Measurements from ENCODE around the gene MAT2B. TPM values are rescaled to one million over a fixed set of nuclear protein-coding genes. Genes with fewer than 3 reads are reported as not detected.

Gene MAT2B
- total RNA-seq, 1 donor from 2014 or later, result 105 TPM

- Mint-ChIP-seq H3K4me1 (peaks cover 8% of the 10 kb centered on the region), H3K27me3 (no peaks in the 10 kb centered on the region), H3K27ac (no peak overlapping the region), H3K4me3 (no peak overlapping the region), H3K36me3 (ENCODE audit: low read depth) (peaks cover 53% of the 10 kb centered on the region), H3K9me3 (no peaks in the 10 kb centered on the region)
- no peak for DNase-seq
- intact Hi-C loops (cut with micrococcal nuclease), result no loop called here
Measured at GRCh38 chr5:163478982-163479271, 26.5 kb upstream of the MAT2B start.

- H3K4me1 Mint-ChIP-seq, result peaks cover 4% of the 10 kb centered on the region
- DNase-seq, result peak; percentile 73
- peaks cover 36% of the 10 kb centered on the region for H3K36me3 Mint-ChIP-seq (ENCODE audit: low read depth)
- peak overlapping the region; percentile 2 for H3K27ac Mint-ChIP-seq
- no peaks in the 10 kb centered on the region for H3K27me3 Mint-ChIP-seq
- H3K9me3 Mint-ChIP-seq, result no peaks in the 10 kb centered on the region
- H3K4me3 Mint-ChIP-seq, result no peak overlapping the region
- intact Hi-C loops (cut with micrococcal nuclease), result no loop called here
Measured at GRCh38 chr5:163489055-163489744, 16.2 kb upstream of the MAT2B start.

- intact Hi-C loops (cut with micrococcal nuclease), result no loop called here
Measured at GRCh38 chr5:163489745-163490075, 15.7 kb upstream of the MAT2B start.

GRCh38 chr5:163496286-163496685, 9.1 kb upstream of the MAT2B start:
- no peaks in the 10 kb centered on the region for H3K27me3 Mint-ChIP-seq
- no peaks in the 10 kb centered on the region for H3K4me1 Mint-ChIP-seq
- peaks cover 7% of the 10 kb centered on the region for H3K36me3 Mint-ChIP-seq (ENCODE audit: low read depth)
- H3K9me3 Mint-ChIP-seq, result peaks cover 4% of the 10 kb centered on the region
- no peak for DNase-seq
- intact Hi-C loops (cut with micrococcal nuclease), result no loop called here
- H3K4me3 Mint-ChIP-seq, result no peak overlapping the region
- H3K27ac Mint-ChIP-seq, result no peak overlapping the region

More at GRCh38 chr5:163489745-163490075, 15.7 kb upstream of the MAT2B start:
- H3K9me3 Mint-ChIP-seq, result no peaks in the 10 kb centered on the region
- no peak overlapping the region for H3K27ac Mint-ChIP-seq
- H3K27me3 Mint-ChIP-seq, result no peaks in the 10 kb centered on the region
- no peak overlapping the region for H3K4me3 Mint-ChIP-seq
- no peak for DNase-seq
- peaks cover 34% of the 10 kb centered on the region for H3K36me3 Mint-ChIP-seq (ENCODE audit: low read depth)
- H3K4me1 Mint-ChIP-seq, result peaks cover 2% of the 10 kb centered on the region

GRCh38 chr5:163497315-163497714, 8.1 kb upstream of the MAT2B start:
- intact Hi-C loops (cut with micrococcal nuclease), result no loop called here
- H3K27ac Mint-ChIP-seq, result no peak overlapping the region
- H3K4me1 Mint-ChIP-seq, result no peaks in the 10 kb centered on the region
- no peak for DNase-seq
- peaks cover 4% of the 10 kb centered on the region for H3K9me3 Mint-ChIP-seq
- peaks cover 2% of the 10 kb centered on the region for H3K36me3 Mint-ChIP-seq (ENCODE audit: low read depth)
- H3K27me3 Mint-ChIP-seq, result no peaks in the 10 kb centered on the region
- H3K4me3 Mint-ChIP-seq, result no peak overlapping the region

GRCh38 chr5:163498886-163499285, 6.5 kb upstream of the MAT2B start:
- Mint-ChIP-seq H3K4me3 (no peak overlapping the region), H3K9me3 (peaks cover 4% of the 10 kb centered on the region), H3K27me3 (no peaks in the 10 kb centered on the region), H3K36me3 (ENCODE audit: low read depth) (no peaks in the 10 kb centered on the region), H3K4me1 (peaks cover 8% of the 10 kb centered on the region), H3K27ac (no peak overlapping the region)
- intact Hi-C loops (cut with micrococcal nuclease), result no loop called here
- DNase-seq, result no peak

- no peak for DNase-seq
- Mint-ChIP-seq H3K27me3 (peaks cover 2% of the 10 kb centered on the region), H3K9me3 (no peaks in the 10 kb centered on the region), H3K36me3 (ENCODE audit: low read depth) (peaks cover 12% of the 10 kb centered on the region), H3K4me1 (peaks cover 22% of the 10 kb centered on the region), H3K4me3 (peak overlapping the region; percentile 93), H3K27ac (peak overlapping the region; percentile 91)
- intact Hi-C loops (cut with micrococcal nuclease), result loop anchor here (2.0 to 5.0 kb wide), 2 partner anchors 26 to 190 kb away; no protein-coding TSS in a partner anchor
Measured at GRCh38 chr5:163502521-163502920, 2.9 kb upstream of the MAT2B start.

GRCh38 chr5:163503106-163504078, 2.0 kb upstream of the MAT2B start:
- peaks cover 15% of the 10 kb centered on the region for H3K36me3 Mint-ChIP-seq (ENCODE audit: low read depth)
- DNase-seq, result peak; percentile 83
- H3K4me3 Mint-ChIP-seq, result peak overlapping the region; percentile 93
- peak overlapping the region; percentile 97 for H3K27ac Mint-ChIP-seq
- H3K27me3 Mint-ChIP-seq, result peaks cover 2% of the 10 kb centered on the region
- H3K9me3 Mint-ChIP-seq, result no peaks in the 10 kb centered on the region
- peaks cover 31% of the 10 kb centered on the region for H3K4me1 Mint-ChIP-seq
- intact Hi-C loops (cut with micrococcal nuclease), result loop anchor here (2.0 to 5.0 kb wide), 2 partner anchors 27 to 191 kb away; no protein-coding TSS in a partner anchor

- H3K36me3 Mint-ChIP-seq (ENCODE audit: low read depth), result peaks cover 20% of the 10 kb centered on the region
- H3K4me1 Mint-ChIP-seq, result peaks cover 37% of the 10 kb centered on the region
- peak; percentile 80 for DNase-seq
- peak overlapping the region; percentile 93 for H3K4me3 Mint-ChIP-seq
- intact Hi-C loops (cut with micrococcal nuclease), result loop anchor here (5.0 kb wide), 1 partner anchor 192 kb away; no protein-coding TSS in a partner anchor
- H3K27ac Mint-ChIP-seq, result peak overlapping the region; percentile 97
- H3K9me3 Mint-ChIP-seq, result no peaks in the 10 kb centered on the region
- peaks cover 2% of the 10 kb centered on the region for H3K27me3 Mint-ChIP-seq
Measured at GRCh38 chr5:163504079-163504931, 1.1 kb upstream of the MAT2B start.

GRCh38 chr5:163505049-163505367, 411 bp upstream of the MAT2B start:
- intact Hi-C loops (cut with micrococcal nuclease), result loop anchor here (1.0 kb wide), 2 partner anchors 45 to 68 kb away; partner anchors contain the start of genes CCNG1, HMMR and NUDCD2
- DNase-seq, result no peak
- H3K4me3 Mint-ChIP-seq, result peak overlapping the region; percentile 93
- H3K9me3 Mint-ChIP-seq, result no peaks in the 10 kb centered on the region
- peak overlapping the region; percentile 97 for H3K27ac Mint-ChIP-seq
- H3K27me3 Mint-ChIP-seq, result peaks cover 2% of the 10 kb centered on the region
- peaks cover 20% of the 10 kb centered on the region for H3K36me3 Mint-ChIP-seq (ENCODE audit: low read depth)
- peaks cover 42% of the 10 kb centered on the region for H3K4me1 Mint-ChIP-seq

- intact Hi-C loops (cut with micrococcal nuclease), result loop anchor here (2.0 kb wide), 1 partner anchor 61 kb away; no protein-coding TSS in a partner anchor
- Mint-ChIP-seq H3K9me3 (no peaks in the 10 kb centered on the region), H3K36me3 (ENCODE audit: low read depth) (peaks cover 21% of the 10 kb centered on the region), H3K27ac (peak overlapping the region; percentile 97), H3K4me1 (peaks cover 47% of the 10 kb centered on the region), H3K27me3 (peaks cover 2% of the 10 kb centered on the region), H3K4me3 (peak overlapping the region; percentile 93)
- peak; percentile 74 for DNase-seq
Measured at GRCh38 chr5:163506095-163506457, 657 bp downstream of the MAT2B start.

- Mint-ChIP-seq H3K9me3 (no peaks in the 10 kb centered on the region), H3K27ac (peak overlapping the region; percentile 97), H3K36me3 (ENCODE audit: low read depth) (peaks cover 21% of the 10 kb centered on the region), H3K4me1 (peaks cover 47% of the 10 kb centered on the region), H3K27me3 (peaks cover 2% of the 10 kb centered on the region), H3K4me3 (peak overlapping the region; percentile 93)
- intact Hi-C loops (cut with micrococcal nuclease), result loop anchor here (2.0 kb wide), 1 partner anchor 60 kb away; no protein-coding TSS in a partner anchor
- DNase-seq, result no peak
Measured at GRCh38 chr5:163506726-163507125, 1.3 kb downstream of the MAT2B start.

GRCh38 chr5:163508753-163509152, 3.3 kb downstream of the MAT2B start:
- Mint-ChIP-seq H3K36me3 (ENCODE audit: low read depth) (peaks cover 34% of the 10 kb centered on the region), H3K4me1 (peaks cover 45% of the 10 kb centered on the region), H3K27me3 (peaks cover 2% of the 10 kb centered on the region), H3K27ac (peak overlapping the region; percentile 97), H3K9me3 (no peaks in the 10 kb centered on the region), H3K4me3 (peak overlapping the region; percentile 93)
- no peak for DNase-seq
- intact Hi-C loops (cut with micrococcal nuclease), result no loop called here
